HepG2 (cell line): Measurements from ENCODE around the gene SMAP2. TPM values are rescaled to one million over a fixed set of nuclear protein-coding genes. Genes with fewer than 3 reads are reported as not detected.

Experiments used
- ARHGAP35 ChIP-seq: sonication (generic); formaldehyde crosslinking; IDR thresholded peaks from 2 replicates; pipeline ENCODE4 v1.9.0; 2022; ENCODE audit warnings: mild to moderate bottlenecking, inconsistent platforms, moderate library complexity, missing genetic modification reagents, borderline replicate concordance
- BRD4 ChIP-seq: sonication (generic); formaldehyde crosslinking; IDR thresholded peaks from 2 replicates; pipeline ENCODE4 v1.4.0; 2020; ENCODE audit warnings: missing genetic modification reagents
- TCF12 ChIP-seq, 2 experiments: fragments of 450-650 bp in 1 of 2; sonication (generic) in 1 of 2; formaldehyde crosslinking in 1 of 2; IDR thresholded peaks; 2 replicates each; pipeline versions ENCODE4 v1.6.1 to v1.8.0; 2017 to 2022; ENCODE audit warnings: antibody characterized with exemption in 1 of 2, mild to moderate bottlenecking in 1 of 2, missing genetic modification reagents in 1 of 2, moderate library complexity in 1 of 2
- ZFP90 ChIP-seq: sonication (generic); formaldehyde crosslinking; IDR thresholded peaks from 2 replicates; pipeline ENCODE4 v1.8.0; 2022; ENCODE audit warnings: missing genetic modification reagents, mild to moderate bottlenecking, inconsistent platforms, borderline replicate concordance
- ZNF292 ChIP-seq: sonication (generic); formaldehyde crosslinking; IDR thresholded peaks from 2 replicates; pipeline ENCODE4 v1.8.1; 2022; ENCODE audit warnings: mild to moderate bottlenecking, low read depth, missing genetic modification reagents, borderline replicate concordance
- ZNF451 ChIP-seq: sonication (generic); formaldehyde crosslinking; IDR thresholded peaks from 2 replicates; pipeline ENCODE4 v1.5.0; 2020; ENCODE audit warnings: mild to moderate bottlenecking, missing genetic modification reagents
- ZNF547 ChIP-seq: sonication (generic); formaldehyde crosslinking; IDR thresholded peaks from 2 replicates; pipeline ENCODE4 v1.5.1; 2020; ENCODE audit warnings: mild to moderate bottlenecking, missing genetic modification reagents
- ZNF556 ChIP-seq: sonication (generic); formaldehyde crosslinking; IDR thresholded peaks from 2 replicates; pipeline ENCODE4 v1.4.0; 2020; ENCODE audit warnings: mild to moderate bottlenecking, missing genetic modification reagents, borderline replicate concordance
- ZNF709 ChIP-seq: sonication (generic); formaldehyde crosslinking; IDR thresholded peaks from 2 replicates; pipeline ENCODE4 v1.5.0; 2020; ENCODE audit warnings: mild to moderate bottlenecking, missing genetic modification reagents
- ZSCAN30 ChIP-seq: sonication (generic); formaldehyde crosslinking; IDR thresholded peaks from 2 replicates; pipeline ENCODE4 v1.5.0; 2020; ENCODE audit warnings: mild to moderate bottlenecking, missing genetic modification reagents
- polyA plus RNA-seq, 8 experiments: library from polyadenylated mRNA; depleted of rRNA in 3 of 8; stranded (reverse) in 7 of 8; unstranded in 1 of 8; fragments of >200 nt; fragmentation: Illumina TruSeq in 4 of 8; extraction: Trizol in 4 of 8; gene quantifications; 2 replicates each; pipeline versions ENCODE4 v1.2.1 to v1.2.3, GENCODE V29; 2011 to 2016; ENCODE audit warnings: low read depth in 4 of 8, missing spikeins in 1 of 8, mixed read lengths in 1 of 8; ENCODE audit not compliant: insufficient read depth in 1 of 8
- total RNA-seq, 5 experiments: library from RNA; depleted of rRNA; stranded (reverse); fragments of >200 nt; fragmentation: Illumina TruSeq; extraction: Trizol; gene quantifications; 2 replicates each; pipeline ENCODE4 v1.2.3, GENCODE V29; 2016; ENCODE audit warnings: low read depth in 1 of 5
- TF ChIP-seq, protein P1 (sequence below): sonication (generic); formaldehyde crosslinking; IDR thresholded peaks from 2 replicates; pipeline ENCODE4 v1.5.0; 2020; ENCODE audit warnings: mild to moderate bottlenecking, missing genetic modification reagents, borderline replicate concordance
- TF ChIP-seq, protein P2 (sequence below): sonication (generic); formaldehyde crosslinking; IDR thresholded peaks from 2 replicates; pipeline ENCODE4 v1.8.1; 2023; ENCODE audit warnings: mild to moderate bottlenecking, moderate library complexity, missing genetic modification reagents
- TF ChIP-seq, protein P3 (sequence below): sonication (generic); formaldehyde crosslinking; IDR thresholded peaks from 2 replicates; pipeline ENCODE4 v1.4.0; 2020; ENCODE audit warnings: mild to moderate bottlenecking, missing genetic modification reagents, borderline replicate concordance
- TF ChIP-seq, protein P4 (sequence below): sonication (generic); formaldehyde crosslinking; IDR thresholded peaks from 2 replicates; pipeline ENCODE4 v1.8.0; 2022; ENCODE audit warnings: mild to moderate bottlenecking, missing genetic modification reagents, moderate library complexity
- TF ChIP-seq, protein P5 (sequence below): IDR thresholded peaks from 2 replicates; pipeline ENCODE4 v1.6.1; 2016; ENCODE audit warnings: missing biosample characterization, missing genetic modification reagents, low read depth

Gene SMAP2
- total and polyA plus RNA-seq, 2 of the 13 experiments (the other 11 are each of a cell fraction or from before 2014, with no cell fraction given) = 19.0 to 22.3 TPM

DNA sequence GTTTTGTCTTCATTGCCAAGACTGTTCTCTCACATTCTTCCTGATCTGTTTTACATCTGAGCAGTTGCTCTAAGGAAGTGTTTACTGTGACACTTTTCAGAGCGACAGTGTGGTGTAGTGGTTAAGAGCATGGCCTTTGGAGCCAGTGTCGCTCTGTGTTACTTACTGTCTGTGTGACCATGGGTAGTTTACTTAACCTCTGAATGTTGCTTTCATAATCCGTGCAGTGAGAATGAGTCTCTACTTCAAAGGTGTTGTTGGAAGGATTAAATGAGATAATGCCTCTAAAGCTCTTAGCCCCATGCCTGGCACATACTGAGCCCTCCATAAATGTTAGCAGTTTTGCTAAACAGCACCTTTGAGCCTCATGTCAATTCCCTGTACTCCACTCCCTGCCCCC is 40.8 kb downstream of the SMAP2 start (continued):
- TF ChIP-seq, protein P1, sequence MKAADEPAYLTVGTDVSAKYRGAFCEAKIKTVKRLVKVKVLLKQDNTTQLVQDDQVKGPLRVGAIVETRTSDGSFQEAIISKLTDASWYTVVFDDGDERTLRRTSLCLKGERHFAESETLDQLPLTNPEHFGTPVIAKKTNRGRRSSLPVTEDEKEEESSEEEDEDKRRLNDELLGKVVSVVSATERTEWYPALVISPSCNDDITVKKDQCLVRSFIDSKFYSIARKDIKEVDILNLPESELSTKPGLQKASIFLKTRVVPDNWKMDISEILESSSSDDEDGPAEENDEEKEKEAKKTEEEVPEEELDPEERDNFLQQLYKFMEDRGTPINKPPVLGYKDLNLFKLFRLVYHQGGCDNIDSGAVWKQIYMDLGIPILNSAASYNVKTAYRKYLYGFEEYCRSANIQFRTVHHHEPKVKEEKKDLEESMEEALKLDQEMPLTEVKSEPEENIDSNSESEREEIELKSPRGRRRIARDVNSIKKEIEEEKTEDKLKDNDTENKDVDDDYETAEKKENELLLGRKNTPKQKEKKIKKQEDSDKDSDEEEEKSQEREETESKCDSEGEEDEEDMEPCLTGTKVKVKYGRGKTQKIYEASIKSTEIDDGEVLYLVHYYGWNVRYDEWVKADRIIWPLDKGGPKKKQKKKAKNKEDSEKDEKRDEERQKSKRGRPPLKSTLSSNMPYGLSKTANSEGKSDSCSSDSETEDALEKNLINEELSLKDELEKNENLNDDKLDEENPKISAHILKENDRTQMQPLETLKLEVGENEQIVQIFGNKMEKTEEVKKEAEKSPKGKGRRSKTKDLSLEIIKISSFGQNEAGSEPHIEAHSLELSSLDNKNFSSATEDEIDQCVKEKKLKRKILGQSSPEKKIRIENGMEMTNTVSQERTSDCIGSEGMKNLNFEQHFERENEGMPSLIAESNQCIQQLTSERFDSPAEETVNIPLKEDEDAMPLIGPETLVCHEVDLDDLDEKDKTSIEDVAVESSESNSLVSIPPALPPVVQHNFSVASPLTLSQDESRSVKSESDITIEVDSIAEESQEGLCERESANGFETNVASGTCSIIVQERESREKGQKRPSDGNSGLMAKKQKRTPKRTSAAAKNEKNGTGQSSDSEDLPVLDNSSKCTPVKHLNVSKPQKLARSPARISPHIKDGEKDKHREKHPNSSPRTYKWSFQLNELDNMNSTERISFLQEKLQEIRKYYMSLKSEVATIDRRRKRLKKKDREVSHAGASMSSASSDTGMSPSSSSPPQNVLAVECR = no peak; the same call in 1 of the 2 replicates
- TF ChIP-seq ARHGAP35 (CRISPR knock-in tag) = no peak
- no peak for TF ChIP-seq ZSCAN30 (CRISPR knock-in tag)
- no peak for TF ChIP-seq ZFP90 (CRISPR knock-in tag)
- TF ChIP-seq ZNF709 = no peak
- TF ChIP-seq, protein P2, sequence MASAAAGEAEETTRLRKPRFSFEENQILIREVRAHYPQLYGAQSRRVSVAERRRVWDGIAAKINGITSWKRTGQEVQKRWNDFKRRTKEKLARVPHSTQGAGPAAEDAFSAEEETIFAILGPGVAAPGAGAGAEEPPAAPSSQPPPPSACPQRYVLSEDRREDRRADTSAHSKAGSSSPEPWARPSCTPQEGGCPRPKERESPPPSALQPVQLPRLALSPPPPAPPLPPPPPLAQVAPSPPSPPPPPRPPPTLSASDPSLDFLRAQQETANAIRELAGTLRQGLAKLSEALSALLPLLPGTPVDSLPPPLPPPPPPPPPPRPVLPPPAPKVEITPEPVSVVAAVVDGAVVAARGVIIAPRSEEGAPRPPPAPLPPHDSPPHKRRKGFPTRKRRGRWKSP (CRISPR knock-in tag) = no peak
- no peak for TF ChIP-seq BRD4 (CRISPR knock-in tag)
- TF ChIP-seq ZNF556 (CRISPR knock-in tag) = no peak
- TF ChIP-seq ZNF292 (CRISPR knock-in tag) = no peak
- TF ChIP-seq ZNF451 (CRISPR knock-in tag) = no peak
- TF ChIP-seq, protein P3, sequence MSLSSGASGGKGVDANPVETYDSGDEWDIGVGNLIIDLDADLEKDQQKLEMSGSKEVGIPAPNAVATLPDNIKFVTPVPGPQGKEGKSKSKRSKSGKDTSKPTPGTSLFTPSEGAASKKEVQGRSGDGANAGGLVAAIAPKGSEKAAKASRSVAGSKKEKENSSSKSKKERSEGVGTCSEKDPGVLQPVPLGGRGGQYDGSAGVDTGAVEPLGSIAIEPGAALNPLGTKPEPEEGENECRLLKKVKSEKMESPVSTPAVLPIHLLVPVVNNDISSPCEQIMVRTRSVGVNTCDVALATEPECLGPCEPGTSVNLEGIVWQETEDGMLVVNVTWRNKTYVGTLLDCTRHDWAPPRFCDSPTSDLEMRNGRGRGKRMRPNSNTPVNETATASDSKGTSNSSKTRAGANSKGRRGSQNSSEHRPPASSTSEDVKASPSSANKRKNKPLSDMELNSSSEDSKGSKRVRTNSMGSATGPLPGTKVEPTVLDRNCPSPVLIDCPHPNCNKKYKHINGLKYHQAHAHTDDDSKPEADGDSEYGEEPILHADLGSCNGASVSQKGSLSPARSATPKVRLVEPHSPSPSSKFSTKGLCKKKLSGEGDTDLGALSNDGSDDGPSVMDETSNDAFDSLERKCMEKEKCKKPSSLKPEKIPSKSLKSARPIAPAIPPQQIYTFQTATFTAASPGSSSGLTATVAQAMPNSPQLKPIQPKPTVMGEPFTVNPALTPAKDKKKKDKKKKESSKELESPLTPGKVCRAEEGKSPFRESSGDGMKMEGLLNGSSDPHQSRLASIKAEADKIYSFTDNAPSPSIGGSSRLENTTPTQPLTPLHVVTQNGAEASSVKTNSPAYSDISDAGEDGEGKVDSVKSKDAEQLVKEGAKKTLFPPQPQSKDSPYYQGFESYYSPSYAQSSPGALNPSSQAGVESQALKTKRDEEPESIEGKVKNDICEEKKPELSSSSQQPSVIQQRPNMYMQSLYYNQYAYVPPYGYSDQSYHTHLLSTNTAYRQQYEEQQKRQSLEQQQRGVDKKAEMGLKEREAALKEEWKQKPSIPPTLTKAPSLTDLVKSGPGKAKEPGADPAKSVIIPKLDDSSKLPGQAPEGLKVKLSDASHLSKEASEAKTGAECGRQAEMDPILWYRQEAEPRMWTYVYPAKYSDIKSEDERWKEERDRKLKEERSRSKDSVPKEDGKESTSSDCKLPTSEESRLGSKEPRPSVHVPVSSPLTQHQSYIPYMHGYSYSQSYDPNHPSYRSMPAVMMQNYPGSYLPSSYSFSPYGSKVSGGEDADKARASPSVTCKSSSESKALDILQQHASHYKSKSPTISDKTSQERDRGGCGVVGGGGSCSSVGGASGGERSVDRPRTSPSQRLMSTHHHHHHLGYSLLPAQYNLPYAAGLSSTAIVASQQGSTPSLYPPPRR (CRISPR knock-in tag) = peak; percentile 55; the same call in 1 of the 2 replicates
- TF ChIP-seq TCF12 (IDR thresholded peaks at IDR 0.05) = no peak
- TF ChIP-seq TCF12 (CRISPR knock-in tag; IDR thresholded peaks at IDR 0.05) = no peak
- TF ChIP-seq, protein P4, sequence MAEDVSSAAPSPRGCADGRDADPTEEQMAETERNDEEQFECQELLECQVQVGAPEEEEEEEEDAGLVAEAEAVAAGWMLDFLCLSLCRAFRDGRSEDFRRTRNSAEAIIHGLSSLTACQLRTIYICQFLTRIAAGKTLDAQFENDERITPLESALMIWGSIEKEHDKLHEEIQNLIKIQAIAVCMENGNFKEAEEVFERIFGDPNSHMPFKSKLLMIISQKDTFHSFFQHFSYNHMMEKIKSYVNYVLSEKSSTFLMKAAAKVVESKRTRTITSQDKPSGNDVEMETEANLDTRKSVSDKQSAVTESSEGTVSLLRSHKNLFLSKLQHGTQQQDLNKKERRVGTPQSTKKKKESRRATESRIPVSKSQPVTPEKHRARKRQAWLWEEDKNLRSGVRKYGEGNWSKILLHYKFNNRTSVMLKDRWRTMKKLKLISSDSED = no peak
- TF ChIP-seq ZNF547 (CRISPR knock-in tag) = no peak
- TF ChIP-seq, protein P5, sequence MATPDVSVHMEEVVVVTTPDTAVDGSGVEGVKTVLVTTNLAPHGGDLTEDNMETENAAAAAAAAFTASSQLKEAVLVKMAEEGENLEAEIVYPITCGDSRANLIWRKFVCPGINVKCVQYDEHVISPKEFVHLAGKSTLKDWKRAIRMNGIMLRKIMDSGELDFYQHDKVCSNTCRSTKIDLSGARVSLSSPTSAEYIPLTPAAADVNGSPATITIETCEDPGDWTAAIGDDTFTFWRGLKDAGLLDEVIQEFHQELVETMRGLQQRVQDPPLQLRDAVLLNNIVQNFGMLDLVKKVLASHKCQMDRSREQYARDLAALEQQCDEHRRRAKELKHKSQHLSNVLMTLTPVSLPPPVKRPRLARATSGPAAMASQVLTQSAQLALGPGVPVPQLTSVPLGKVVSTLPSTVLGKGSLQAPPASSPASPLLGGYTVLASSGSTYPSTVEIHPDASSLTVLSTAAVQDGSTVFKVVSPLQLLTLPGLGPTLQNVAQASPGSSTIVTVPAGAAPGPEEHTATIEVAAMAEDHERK (CRISPR knock-in tag) = no peak
